Bronchial epithelial cell (primary cell): ENCODE measurements around the gene BTBD16. TPM values are rescaled to one million over a fixed set of nuclear protein-coding genes. Genes with fewer than 3 reads are reported as not detected.

Experiments
- DNase-seq: peaks from one replicate; pipeline ENCODE4 v3.0.0-alpha.2; 2010; ENCODE audit warnings: low read depth
- FAIRE-seq: peaks from 2 replicates; lab custom pipeline; 2011; peaks lifted over from hg19 to GRCh38; lab: Jason Lieb, UNC
- H3K27me3 ChIP-seq: 2 replicates; pipeline ENCODE4 v1.5.1; 2011; ENCODE audit warnings: low read length; ENCODE audit not compliant: control insufficient read depth, insufficient read depth
- H3K36me3 ChIP-seq: 2 replicates; pipeline ENCODE4 v1.5.1; 2011; ENCODE audit warnings: low read length; ENCODE audit not compliant: control insufficient read depth, insufficient read depth
- H3K4me3 ChIP-seq: 2 replicates; pipeline ENCODE4 v1.5.1; 2011; ENCODE audit warnings: mild to moderate bottlenecking, low read depth, low read length, control low read depth
- total RNA-seq: library from RNA; depleted of rRNA; stranded (reverse); fragments of >200 nt; gene quantifications from 2 replicates; pipeline ENCODE4 v1.2.1, GENCODE V29; 2014
- TF ChIP-seq, protein P1 (sequence below): IDR thresholded peaks from 2 replicates; pipeline ENCODE4 v1.5.1; 2011; ENCODE audit warnings: mild to moderate bottlenecking, moderate library complexity, low read length, control low read depth, inconsistent platforms; ENCODE audit not compliant: insufficient read depth, severe bottlenecking

The BTBD16 gene
- total RNA-seq, 1 donor from 2014 or later, result 0.26 TPM

DNA sequence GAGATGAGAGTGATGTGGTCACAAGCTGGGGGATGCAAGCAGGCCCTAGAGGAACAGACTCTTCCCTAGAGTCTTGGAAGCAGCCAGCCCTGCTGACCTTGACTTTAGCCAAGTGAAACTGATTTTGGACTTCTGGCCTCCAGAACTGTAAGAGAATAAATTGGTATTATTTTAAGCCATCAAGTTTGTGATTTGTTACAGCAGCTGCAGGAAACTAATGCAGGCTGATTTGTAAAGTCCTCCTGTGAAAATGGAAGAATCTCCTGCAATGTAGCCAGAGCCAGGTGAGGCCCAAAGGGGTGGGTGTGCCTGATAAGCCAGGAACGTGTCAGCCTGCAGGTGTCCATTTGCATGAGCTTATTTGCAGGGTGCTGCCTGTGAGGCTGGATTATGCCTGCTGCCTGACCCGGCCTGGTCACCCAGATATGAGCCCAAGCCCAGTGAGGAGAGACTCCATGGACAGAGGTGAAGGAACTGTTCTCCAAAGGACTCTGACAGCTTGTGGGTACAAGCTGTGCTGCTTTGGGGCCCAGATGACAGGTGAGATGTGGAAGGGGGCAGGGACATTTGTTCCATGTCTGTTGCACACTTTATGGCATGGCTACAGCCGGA is 78.8 kb downstream of the BTBD16 start:
- no peak for FAIRE-seq
- H3K27me3 ChIP-seq, result no peaks in the 10 kb centered on the region
- TF ChIP-seq, protein P1, sequence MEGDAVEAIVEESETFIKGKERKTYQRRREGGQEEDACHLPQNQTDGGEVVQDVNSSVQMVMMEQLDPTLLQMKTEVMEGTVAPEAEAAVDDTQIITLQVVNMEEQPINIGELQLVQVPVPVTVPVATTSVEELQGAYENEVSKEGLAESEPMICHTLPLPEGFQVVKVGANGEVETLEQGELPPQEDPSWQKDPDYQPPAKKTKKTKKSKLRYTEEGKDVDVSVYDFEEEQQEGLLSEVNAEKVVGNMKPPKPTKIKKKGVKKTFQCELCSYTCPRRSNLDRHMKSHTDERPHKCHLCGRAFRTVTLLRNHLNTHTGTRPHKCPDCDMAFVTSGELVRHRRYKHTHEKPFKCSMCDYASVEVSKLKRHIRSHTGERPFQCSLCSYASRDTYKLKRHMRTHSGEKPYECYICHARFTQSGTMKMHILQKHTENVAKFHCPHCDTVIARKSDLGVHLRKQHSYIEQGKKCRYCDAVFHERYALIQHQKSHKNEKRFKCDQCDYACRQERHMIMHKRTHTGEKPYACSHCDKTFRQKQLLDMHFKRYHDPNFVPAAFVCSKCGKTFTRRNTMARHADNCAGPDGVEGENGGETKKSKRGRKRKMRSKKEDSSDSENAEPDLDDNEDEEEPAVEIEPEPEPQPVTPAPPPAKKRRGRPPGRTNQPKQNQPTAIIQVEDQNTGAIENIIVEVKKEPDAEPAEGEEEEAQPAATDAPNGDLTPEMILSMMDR, result no peak
- no peak for DNase-seq
- H3K4me3 ChIP-seq, result no peak overlapping the region
- H3K36me3 ChIP-seq, result no peaks in the 10 kb centered on the region

DNA sequence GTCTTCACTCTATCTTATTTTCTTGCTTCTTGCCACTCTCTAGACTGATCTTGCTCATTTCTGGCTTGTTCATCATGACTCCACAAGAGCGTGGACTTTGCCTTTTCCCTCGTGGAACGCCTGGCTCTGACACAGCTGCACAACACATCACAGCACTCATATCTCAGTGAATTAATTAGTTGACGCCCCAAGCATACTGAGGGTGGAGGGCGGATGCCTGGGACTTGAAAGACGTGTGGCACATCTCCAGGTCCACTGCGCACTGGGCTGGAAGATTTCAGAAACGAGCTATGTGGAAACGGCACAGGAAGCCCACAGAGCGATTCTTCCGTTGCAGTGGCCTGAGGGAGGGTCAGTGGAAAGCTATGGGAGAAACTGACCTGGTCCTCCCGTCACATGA is 79.8 kb downstream of the BTBD16 start:
- TF ChIP-seq, protein P1, result no peak
- Histone ChIP-seq H3K4me3 (no peak overlapping the region), H3K27me3 (no peaks in the 10 kb centered on the region), H3K36me3 (no peaks in the 10 kb centered on the region)
- DNase-seq (no peak), FAIRE-seq (no peak)

DNA sequence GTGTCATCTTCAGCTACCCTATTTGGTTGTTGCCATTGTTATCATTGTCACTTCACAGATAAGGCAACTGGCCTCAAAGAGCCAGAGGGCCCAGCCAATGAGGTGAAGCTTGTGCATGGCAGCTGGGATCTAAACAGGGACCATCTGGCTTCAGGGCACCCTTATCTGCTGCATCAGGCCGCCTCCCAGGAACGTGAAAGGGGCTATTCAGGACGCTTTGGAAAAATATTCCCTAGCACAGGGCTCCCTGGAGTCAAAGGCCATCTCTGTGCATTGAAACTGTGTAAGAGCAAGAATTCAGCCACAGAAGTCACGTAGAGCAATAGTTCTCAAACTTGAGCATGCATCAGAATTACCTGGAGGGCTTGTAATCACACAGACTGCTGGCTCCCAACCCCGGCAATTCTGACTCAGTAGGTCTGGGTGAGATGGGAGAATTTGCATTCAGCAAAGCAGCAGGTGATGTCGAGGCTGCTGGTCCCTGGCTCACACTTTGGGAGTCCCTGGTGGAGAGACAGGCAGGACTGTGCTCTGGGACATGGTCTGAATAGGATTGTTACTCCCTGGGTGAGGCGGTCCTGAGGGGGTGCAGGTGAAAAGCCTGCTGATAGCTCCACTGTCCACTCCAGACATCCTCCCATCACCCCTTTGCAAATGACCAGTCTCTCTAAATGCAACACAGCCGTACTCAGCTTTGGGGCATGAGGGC is 81.9 kb downstream of the BTBD16 start:
- Histone ChIP-seq H3K4me3 (no peak overlapping the region), H3K27me3 (no peaks in the 10 kb centered on the region), H3K36me3 (no peaks in the 10 kb centered on the region)
- no peak for FAIRE-seq
- TF ChIP-seq, protein P1, result no peak
- DNase-seq, result no peak

DNA sequence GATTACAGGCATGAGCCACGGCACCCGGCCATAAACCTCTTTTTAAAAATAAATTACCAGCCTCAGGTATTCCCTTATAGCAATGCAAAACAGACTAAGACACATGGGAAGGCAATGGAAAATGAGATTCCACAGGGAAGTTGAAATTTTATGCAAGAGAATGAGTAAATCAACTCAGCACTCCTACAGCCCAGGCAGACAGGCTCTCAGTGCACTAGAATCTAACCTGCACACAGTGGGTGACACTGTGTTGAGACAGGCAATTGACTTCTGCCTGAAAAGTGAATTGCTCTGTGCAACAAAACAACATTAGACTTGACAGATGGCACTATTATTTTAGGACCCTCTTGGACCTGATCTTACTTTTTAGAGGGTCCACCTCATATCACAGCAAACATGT is 83.3 kb downstream of the BTBD16 start:
- H3K4me3 ChIP-seq, result no peak overlapping the region
- H3K36me3 ChIP-seq, result no peaks in the 10 kb centered on the region
- TF ChIP-seq, protein P1, result no peak
- DNase-seq (no peak), FAIRE-seq (no peak)
- no peaks in the 10 kb centered on the region for H3K27me3 ChIP-seq

DNA sequence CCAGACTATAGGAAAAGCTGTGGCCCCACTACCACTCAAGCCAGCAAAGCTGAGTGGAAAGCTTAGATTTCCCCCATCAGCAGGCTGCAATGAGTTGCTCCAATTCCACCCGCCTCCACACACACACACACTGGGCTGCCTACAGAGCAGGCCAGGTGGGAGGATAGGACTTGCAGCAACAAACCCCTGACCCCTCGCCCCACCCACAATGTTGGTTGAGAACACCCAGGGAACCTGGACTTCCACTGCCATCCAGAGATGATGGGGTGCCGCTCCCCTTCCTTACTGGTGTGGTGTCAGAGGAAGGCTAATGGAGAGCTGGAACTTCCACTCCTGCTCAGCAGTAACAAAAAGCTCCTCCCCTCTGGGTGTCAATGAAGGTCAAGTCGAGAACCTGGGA is 86.6 kb downstream of the BTBD16 start:
- TF ChIP-seq, protein P1, result no peak
- Histone ChIP-seq H3K36me3 (no peaks in the 10 kb centered on the region), H3K4me3 (no peak overlapping the region), H3K27me3 (no peaks in the 10 kb centered on the region)
- FAIRE-seq, result no peak
- DNase-seq, result no peak

DNA sequence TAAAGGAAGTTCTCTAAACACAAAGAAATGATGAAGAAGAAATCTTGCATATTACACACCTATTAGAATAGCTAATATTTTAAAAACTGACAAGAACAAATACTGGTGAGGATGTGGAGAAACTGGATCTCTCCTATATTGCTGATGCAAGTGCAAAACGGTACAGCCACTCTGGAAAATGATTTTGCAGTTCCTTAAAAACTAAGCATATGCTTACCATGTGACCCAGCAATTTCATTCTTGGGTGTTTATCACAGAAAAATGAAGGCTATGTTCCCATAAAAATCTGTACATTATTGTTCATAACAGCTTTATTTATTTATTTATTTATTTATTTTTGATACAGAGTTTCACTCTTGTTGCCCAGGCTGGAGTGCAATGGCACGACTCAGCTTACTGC is 88.5 kb downstream of the BTBD16 start:
- DNase-seq (no peak), FAIRE-seq (no peak)
- Histone ChIP-seq H3K4me3 (no peak overlapping the region), H3K27me3 (no peaks in the 10 kb centered on the region), H3K36me3 (no peaks in the 10 kb centered on the region)
- TF ChIP-seq, protein P1, result no peak
